Stimulated activated CD8-positive, alpha-beta memory T cell treated with anti-CD3 and anti-CD28 coated beads, Interleukin-7, amount 100 ng/mL, for 4 hours (primary cell): ENCODE measurements around the gene TPP1.

ENCODE experiments used
- DNase-seq, 2 donors: peaks; one replicate each; pipeline ENCODE4 v3.0.0-alpha.2; 2020; ENCODE audit warnings: low read depth in 2 of 2

The TPP1 gene

DNA sequence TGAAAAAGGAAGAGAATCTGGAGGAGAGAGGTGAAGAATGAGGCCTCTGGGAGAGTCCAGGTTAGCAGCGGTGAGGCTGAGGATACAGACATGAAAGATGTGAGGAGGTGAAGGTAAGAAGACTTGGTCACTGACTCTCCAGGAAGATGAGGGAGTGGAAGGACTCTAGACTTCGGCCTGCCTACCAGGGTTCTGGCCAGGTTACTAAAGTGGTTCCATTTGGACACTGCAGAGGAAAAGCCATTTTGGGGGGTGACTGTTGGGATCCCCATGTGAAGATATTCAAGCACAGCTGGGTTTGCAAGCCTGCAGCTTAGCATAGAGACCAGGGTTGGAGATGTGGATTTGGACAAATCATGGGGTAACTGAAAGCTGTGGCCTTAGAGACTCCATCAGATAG, 28.6 kb upstream of the TPP1 start:
- DNase-seq, result no peak

DNA sequence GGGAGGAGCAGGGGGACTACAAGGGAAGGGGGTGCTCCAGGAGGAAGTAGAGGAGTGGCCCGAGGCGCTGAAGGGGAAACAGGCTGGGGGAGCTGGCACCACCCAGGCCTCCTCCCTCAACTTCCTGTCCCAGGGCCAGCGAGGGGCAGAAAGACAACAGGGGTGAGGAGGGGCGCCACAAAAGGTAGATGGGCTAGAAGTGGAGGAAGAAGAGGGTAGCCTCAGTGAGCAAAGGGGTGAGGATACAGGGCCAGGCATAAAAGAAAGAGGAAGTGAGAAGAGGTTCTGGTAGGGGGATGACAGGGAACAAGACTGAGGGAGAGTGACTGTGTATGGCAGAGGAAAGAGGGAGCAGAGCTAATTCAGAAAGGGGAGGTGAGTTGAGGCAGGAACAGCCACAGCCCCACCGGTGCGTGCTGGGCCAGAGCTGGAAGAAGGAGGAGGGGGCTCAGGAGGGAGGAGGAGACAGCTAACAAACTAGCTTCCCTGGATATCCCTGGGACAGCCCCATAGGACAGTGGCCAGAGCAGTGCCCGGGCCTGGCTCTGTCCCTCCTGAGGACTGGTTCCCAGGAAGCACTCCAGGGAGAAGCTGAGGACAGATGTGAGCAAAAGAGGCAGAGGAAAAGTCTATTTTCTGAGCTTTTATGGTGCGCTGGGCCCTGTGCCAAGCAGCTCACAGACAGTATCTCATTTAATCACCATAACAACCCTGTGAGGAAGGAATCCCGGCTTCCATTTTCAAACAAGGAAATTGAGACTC, 27.9 kb upstream of the TPP1 start:
- no peak for DNase-seq

GRCh38 chr11:6646576-6646917, 27.3 kb upstream of the TPP1 start:
- no peak for DNase-seq

GRCh38 chr11:6646071-6646470, 26.8 kb upstream of the TPP1 start:
- no peak for DNase-seq

- DNase-seq, result no peak
These were observed 23.7 kb upstream of the TPP1 start for GRCh38 chr11:6642957-6643356.

- DNase-seq, result no peak
These were observed 21.9 kb upstream of the TPP1 start for GRCh38 chr11:6640985-6641701.

DNA sequence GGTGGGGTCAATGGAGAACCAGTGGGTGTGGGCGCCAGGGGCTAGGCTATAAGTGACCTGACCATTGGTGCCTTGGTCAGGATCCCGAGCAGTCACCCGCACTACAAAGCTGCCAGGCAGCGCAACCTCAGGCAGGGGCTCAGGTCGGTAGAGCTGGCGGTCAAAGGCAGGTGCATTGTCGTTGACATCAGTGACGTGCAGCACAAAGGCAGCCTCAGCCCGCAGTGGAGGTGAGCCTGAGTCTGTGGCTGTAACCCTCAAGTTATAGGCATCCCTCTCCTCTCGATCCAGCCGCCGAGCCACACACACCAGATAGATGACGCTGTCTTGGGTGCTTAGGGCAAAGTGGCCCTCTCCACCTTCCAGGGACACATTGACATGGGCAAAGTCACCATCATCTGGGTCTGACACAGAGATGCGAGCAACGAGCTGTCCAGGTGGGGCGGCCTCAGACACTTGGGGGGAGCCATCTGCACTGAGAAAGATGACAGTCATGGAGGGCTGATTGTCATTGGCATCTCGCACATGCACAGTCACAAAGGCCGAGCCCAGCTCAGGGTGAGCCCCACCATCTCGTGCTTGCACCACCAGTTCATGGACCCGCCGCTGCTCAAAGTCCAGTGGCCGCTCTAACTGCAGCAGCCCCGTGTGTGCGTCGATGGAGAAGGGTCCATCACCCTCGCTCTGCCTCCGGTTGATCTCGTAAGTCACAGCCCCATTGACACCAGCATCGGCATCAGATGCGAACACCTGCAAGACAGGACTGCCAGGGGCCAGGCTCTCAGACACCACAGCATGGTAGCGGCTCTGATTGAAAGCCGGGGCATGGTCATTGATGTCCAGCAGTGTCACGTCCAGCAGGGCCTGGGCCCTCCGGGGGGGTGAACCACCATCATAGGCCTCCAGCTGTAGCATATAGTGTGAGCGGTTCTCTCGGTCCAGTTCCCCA, 21.1 kb upstream of the TPP1 start:
- no peak for DNase-seq

- no peak for DNase-seq
These were observed 19.2 kb upstream of the TPP1 start for GRCh38 chr11:6638429-6638828.

- DNase-seq, result no peak
These were observed 18.6 kb upstream of the TPP1 start for GRCh38 chr11:6637871-6638270.

DNA sequence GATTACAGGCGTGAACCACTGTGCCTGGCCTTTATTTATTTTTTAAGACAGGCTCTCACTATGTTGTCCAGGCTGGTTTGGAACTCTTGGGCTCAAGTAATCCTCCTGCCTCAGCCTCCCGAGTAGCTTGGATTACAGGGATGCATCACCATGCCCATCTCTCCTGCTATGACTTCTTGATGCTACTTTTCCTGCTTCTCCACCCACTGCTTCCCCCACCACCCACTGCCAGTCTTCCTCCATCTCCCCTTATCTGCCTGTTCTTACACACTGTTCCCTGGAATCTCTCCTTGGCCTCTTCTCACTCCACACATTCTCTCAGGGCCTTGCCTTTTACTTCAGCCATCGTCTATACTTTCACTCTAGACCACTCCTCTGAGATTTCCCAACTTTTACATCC, 17.3 kb upstream of the TPP1 start:
- DNase-seq, result no peak

DNA sequence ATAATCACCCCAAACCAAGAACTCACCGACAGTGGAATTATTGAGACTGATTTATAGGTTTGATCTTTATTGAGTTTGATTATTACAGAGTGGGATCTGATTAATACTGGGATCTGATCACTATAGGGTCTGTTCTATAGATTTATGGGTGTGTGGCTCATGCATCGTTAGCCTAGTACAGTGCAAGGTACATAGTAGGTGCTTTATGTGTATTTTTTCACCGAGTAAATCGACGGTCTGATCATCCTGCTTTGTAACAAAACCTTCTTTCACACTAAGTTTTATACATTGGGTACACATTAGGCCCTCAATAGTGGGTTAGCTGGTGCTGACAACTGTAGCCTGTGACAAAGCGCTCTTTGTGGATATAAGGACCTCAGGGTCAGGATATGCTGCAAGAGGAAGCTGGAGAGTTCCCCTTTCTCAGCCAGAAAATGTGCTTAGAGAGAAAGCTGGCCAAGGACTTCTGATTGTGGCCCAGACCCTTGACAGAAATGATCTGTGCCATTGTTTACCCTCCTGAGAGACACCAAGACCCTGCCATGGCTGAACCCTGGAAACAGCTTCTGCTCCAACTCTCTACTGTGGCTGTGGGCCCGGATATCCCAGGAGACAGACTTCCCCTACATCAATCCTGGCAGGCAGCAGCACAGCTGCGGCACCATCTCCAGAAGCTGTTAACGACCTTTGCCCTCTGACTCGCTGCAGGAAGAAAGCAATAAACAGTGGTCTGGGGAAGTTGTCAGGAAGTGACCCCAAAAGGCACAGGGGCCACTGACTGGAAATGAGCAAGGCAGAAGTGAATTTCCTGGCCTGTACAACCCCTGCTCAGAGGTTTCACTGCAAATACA, 16.1 kb upstream of the TPP1 start:
- DNase-seq, result no peak

DNA sequence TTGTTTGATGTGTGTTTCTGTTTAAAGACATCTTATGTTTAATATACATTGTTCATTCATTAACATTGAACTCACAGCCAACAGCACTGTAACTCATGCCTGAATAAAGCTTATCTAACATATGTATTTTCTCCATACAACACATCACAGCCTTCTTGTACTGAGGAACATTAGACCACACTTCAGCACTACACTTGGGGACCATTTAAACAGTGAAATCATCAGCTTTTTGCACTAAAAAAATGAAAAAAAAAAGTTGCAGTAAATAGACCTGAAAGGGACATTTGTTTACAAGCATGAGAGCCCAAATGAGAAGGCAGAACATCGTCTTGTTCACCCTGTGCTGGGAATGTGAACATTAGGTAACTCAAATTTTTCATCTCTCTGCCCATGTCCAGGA, 15.3 kb upstream of the TPP1 start:
- no peak for DNase-seq

- DNase-seq, result no peak
These were observed 14.5 kb upstream of the TPP1 start for GRCh38 chr11:6633422-6634408.

DNA sequence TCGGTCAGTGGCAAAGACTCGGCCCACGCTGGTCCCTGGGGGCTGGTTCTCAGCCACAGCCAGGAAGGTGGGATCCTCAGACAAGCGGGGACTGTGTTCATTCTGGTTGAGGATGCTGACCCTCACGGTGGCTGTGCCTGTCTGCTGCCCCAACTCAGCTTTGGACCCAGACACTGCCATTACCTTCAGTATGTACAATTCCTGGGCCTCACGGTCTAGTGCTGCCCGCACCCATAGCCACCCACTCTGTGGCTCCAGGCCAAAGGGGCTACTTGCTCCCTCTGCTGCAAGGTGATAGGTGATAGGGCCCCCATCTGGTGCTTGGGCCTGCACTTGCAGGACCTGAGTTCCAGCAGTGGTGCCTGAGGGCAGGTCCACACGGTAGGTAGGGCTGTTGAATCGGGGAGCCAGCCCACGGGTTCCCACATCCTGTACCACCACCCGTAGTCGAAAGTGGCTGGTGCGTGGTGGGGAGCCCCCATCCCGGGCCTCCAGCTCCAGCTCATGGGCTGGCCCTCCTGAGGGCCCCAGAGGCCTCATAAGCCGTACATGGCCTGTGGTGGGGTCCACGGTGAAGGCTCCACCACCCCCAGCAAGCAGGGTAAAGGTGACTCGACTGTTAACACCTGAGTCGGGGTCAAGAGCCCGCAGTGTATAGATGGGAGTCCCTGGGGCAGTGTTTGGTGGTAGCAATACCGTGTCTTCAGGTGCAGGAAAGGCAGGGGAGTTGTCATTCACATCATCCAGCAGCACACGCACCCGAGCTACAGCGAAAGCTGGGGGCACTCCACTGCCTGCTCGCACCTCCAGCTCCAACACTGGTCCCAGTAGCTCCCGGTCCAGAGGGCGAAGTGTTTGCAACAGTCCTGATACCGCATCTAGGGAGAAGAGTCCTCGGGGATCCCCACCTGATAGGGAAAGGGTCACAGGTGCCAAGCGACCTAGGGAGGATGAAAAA, 13.2 kb upstream of the TPP1 start:
- no peak for DNase-seq

DNA sequence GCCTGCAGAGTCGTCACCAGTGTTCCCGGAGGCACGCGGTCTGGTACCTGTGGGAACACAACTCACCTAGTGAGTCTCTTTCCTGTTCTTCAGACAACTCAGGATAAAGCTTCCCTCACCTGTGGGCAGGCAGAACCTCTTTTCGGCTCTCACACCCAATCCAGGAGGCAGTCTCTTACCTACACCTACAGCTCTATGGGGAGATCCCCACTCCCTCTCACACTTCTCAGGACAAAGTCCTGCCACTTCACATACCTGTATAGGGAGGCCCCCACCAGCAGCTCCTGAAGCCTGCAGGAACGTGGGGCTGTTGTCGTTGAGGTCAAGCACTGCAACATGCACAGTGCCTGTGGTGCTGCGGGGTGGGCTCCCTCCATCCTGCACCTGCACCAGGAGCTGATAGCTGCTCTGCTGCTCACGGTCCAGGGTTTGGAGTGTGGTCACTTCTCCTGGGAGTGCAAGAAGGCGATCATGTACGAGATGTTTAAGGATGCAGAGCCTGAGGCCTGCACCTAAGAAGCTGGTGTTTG, 12.2 kb upstream of the TPP1 start:
- DNase-seq, result no peak

- no peak for DNase-seq
These were observed 11.5 kb upstream of the TPP1 start for GRCh38 chr11:6630632-6631291.

- no peak for DNase-seq
These were observed 10.8 kb upstream of the TPP1 start for GRCh38 chr11:6629892-6630631.

DNA sequence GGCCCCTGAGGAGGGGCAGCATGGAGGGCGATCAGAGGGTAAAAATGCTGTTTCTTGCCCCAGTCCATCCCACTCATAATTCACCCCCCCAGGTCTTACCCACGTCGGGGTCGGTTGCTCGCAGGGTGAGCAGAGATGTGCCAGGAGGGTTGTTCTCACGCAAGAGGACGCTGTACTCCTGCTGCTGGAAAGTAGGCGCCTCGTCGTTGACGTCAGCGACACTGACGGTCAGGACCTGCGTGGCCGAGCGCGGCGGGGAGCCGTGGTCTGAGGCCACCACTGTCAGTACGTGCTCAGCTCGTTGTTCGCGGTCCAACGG, 10.3 kb upstream of the TPP1 start:
- DNase-seq, result no peak
